Mammary epithelial cell (primary cell): ENCODE measurements around the gene SHANK1.

Experiments
- EZH2 ChIP-seq: IDR thresholded peaks from 2 replicates; pipeline ENCODE4 v1.6.1; 2012; ENCODE audit warnings: low read length, inconsistent platforms, borderline replicate concordance
- TF ChIP-seq, protein P1 (sequence below), 2 donors: IDR thresholded peaks in 1 of 2; conservative IDR thresholded peaks in 1 of 2; 2 replicates each; pipeline ENCODE4 v1.5.1; 2011 to 2012; ENCODE audit warnings: inconsistent platforms in 2 of 2, low read length in 2 of 2, mild to moderate bottlenecking in 2 of 2, control low read depth in 1 of 2, low read depth in 1 of 2; ENCODE audit not compliant: insufficient read depth in 1 of 2; ENCODE audit errors: extremely low read depth in 1 of 2

DNA sequence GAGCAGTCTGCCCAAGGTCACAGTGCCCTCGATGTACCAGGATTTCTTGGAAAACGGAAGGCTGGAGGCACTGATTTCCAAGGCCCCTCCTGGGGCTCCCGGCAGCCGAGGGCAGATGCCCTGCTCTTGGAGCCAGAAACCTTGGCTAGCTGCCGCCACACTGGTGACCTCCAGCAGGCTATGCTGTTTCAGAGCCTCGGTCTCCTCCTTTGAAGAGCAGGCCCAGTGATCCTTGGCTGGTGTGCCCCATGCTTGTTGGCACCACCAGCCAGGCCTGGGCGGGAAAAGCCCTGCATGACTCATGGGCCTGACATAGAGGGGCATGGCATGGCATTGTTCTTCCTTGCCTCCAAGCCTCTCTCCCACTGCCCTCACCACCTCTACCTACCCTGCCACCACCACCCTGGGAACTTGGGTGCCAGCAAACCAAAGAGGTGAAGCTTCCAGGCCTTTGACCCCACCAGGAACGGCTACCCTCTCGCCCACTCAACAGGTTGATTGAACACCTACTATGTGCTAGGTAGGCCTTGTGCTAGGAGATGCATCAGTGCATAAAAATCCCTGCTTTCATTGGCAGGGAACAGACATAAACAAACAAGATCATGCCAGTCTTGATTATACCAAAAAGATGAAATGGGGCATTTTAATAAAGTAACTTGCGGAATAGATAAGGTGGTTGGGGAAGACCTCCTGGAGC lies 2.0 kb upstream of the SHANK1 start:
- TF ChIP-seq, protein P1, sequence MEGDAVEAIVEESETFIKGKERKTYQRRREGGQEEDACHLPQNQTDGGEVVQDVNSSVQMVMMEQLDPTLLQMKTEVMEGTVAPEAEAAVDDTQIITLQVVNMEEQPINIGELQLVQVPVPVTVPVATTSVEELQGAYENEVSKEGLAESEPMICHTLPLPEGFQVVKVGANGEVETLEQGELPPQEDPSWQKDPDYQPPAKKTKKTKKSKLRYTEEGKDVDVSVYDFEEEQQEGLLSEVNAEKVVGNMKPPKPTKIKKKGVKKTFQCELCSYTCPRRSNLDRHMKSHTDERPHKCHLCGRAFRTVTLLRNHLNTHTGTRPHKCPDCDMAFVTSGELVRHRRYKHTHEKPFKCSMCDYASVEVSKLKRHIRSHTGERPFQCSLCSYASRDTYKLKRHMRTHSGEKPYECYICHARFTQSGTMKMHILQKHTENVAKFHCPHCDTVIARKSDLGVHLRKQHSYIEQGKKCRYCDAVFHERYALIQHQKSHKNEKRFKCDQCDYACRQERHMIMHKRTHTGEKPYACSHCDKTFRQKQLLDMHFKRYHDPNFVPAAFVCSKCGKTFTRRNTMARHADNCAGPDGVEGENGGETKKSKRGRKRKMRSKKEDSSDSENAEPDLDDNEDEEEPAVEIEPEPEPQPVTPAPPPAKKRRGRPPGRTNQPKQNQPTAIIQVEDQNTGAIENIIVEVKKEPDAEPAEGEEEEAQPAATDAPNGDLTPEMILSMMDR (conservative IDR thresholded peaks at IDR 0.05 in 1 of 2, IDR thresholded peaks at IDR 0.05 in 1 of 2; ENCODE audit: extremely low read depth in 1 of 2, insufficient read depth in 1 of 2, low read depth in 1 of 2, low read length in 2 of 2): no peak
- no peak for TF ChIP-seq EZH2
